Neural crest cell (in vitro differentiated cells): ENCODE measurements around the gene TSPYL2. TPM values are rescaled to one million over a fixed set of nuclear protein-coding genes. Genes with fewer than 3 reads are reported as not detected.

Experiments used
- DNase-seq: peaks from one replicate; pipeline ENCODE4 v3.0.0; 2021; ENCODE audit warnings: low read depth, mixed read lengths, low spot score
- H3K27ac Mint-ChIP-seq: one replicate; pipeline ENCODE4 v1.8.0; 2021; ENCODE audit warnings: mild to moderate bottlenecking, mixed read lengths; ENCODE audit not compliant: unreplicated experiment
- H3K27me3 Mint-ChIP-seq: 2 replicates; pipeline ENCODE4 v1.8.0; 2021; ENCODE audit warnings: low read depth, mild to moderate bottlenecking, mixed read lengths
- H3K36me3 Mint-ChIP-seq: 2 replicates; pipeline ENCODE4 v1.8.0; 2021; ENCODE audit warnings: low read depth, mild to moderate bottlenecking, mixed read lengths
- H3K4me1 Mint-ChIP-seq: 2 replicates; pipeline ENCODE4 v1.8.0; 2021; ENCODE audit warnings: mixed read lengths
- H3K4me3 Mint-ChIP-seq: one replicate; pipeline ENCODE4 v1.8.0; 2021; ENCODE audit warnings: mild to moderate bottlenecking, mixed read lengths
- H3K9me3 Mint-ChIP-seq: 2 replicates; pipeline ENCODE4 v1.8.0; 2021; ENCODE audit warnings: mixed read lengths
- total RNA-seq: library from RNA; stranded (reverse); gene quantifications from 2 replicates; pipeline ENCODE4 v1.2.1, GENCODE V29; 2021
- TF ChIP-seq, protein P1 (sequence below): fragments of 200-600 bp; sonication (generic); conservative IDR thresholded peaks from 2 replicates; pipeline ENCODE4 v1.5.0; 2021; ENCODE audit warnings: antibody characterized with exemption, mild to moderate bottlenecking

The TSPYL2 gene
- total RNA-seq, 1 donor from 2014 or later: 17.9 TPM

DNA sequence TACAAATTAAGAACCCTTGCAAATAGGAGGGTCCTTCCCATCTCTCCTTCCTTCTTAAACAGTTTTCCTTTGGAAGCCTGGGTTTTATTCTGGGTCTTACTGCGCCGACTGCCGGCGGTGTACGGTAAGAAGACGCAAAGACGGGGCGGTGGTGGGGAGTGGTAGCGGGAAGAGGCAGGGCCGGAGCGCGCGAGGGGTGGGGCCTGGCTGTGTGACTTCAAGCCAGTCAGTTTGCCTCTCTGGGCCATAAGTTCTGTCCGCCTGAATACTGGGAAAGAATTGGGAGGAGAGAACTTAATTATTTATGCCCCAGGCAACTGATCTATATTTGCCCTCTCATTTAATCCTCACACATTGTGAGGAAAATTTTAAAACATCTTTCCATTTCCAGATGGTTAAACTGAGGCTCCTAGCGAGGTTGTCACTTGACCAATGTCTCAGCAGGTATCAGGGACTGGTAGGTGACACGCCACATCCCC is 11.0 kb downstream of the TSPYL2 start:
- Mint-ChIP-seq H3K9me3 (no peaks in the 10 kb centered on the region), H3K4me3 (peak overlapping the region; percentile 95), H3K4me1 (peaks cover 38% of the 10 kb centered on the region), H3K36me3 (no peaks in the 10 kb centered on the region), H3K27ac (peak overlapping the region; percentile 96), H3K27me3 (no peaks in the 10 kb centered on the region)
- TF ChIP-seq, protein P1, sequence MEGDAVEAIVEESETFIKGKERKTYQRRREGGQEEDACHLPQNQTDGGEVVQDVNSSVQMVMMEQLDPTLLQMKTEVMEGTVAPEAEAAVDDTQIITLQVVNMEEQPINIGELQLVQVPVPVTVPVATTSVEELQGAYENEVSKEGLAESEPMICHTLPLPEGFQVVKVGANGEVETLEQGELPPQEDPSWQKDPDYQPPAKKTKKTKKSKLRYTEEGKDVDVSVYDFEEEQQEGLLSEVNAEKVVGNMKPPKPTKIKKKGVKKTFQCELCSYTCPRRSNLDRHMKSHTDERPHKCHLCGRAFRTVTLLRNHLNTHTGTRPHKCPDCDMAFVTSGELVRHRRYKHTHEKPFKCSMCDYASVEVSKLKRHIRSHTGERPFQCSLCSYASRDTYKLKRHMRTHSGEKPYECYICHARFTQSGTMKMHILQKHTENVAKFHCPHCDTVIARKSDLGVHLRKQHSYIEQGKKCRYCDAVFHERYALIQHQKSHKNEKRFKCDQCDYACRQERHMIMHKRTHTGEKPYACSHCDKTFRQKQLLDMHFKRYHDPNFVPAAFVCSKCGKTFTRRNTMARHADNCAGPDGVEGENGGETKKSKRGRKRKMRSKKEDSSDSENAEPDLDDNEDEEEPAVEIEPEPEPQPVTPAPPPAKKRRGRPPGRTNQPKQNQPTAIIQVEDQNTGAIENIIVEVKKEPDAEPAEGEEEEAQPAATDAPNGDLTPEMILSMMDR: peak; percentile 65
- DNase-seq: peak; percentile 64

DNA sequence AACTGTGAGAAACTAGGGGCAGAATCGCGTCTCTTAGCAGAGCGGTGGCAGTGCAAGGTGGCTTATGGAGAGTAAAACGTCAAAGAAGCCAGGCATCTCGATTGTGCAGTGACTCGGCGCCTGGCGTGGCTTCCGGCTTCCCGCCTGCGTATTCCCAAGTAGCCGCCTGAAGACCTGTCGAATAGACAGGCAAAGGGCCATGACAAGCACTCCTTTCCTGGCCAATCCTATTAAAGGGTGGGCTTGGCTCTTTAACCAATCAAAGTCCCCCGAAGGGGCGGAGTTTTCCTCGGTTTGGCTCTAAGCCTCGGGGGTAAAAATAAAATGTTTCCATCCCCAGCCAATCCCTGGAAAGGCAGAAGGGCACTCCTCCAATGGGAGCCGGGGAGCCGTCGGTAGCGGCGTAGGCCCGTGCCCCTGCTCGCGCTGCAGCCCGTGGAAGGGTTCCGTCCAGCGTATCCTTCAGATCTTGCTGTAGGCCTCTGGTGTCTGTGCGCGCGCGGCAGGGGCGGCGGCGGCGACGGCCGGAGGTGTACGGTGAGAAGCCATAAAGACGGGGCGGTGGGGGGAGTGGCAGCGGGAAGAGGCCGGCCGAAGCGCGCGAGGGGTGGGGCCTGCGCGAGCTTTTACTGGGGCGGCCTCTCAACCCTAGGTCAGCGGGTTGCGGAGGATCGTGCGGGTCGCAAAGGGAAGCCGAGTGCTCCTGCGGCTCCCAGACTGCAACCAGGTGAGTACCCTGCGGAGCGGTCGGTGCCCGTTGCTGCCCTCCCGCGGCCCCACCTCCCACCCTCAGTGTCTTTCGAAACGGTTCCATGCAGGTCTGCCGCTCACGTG is 11.8 kb downstream of the TSPYL2 start, which contains the start of gene KANTR:
Gene KANTR, plus strand, starts transcription at position 395 of the 834 bp plus-strand sequence. CDS start 30,131 bp downstream, outside the sequence.
- Mint-ChIP-seq H3K4me1 (peaks cover 31% of the 10 kb centered on the region), H3K4me3 (peak within 1 kb of the TSS; percentile 95), H3K36me3 (no peaks in the 10 kb centered on the region), H3K27me3 (no peaks in the 10 kb centered on the region), H3K9me3 (no peaks in the 10 kb centered on the region), H3K27ac (peak within 1 kb of the TSS; percentile 96)
- DNase-seq: peak; percentile 71
- TF ChIP-seq, protein P1: no peak

DNA sequence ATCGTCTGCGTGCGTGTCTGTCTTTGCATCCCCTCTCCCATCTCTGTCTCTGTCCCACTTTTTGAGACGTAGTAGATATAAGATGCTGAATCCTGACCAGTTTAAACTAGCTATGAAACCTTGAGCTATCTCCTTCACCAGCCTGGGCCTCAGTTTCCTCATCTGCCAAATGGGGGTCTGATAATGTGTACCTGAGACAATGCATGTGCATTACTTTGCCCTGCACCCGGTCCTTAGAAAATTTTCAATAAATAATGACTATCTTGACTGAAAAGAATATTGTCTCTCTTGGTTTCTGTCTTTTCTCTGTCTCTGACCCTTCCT is 12.4 kb downstream of the TSPYL2 start:
- H3K27ac Mint-ChIP-seq: peak overlapping the region; percentile 84

DNA sequence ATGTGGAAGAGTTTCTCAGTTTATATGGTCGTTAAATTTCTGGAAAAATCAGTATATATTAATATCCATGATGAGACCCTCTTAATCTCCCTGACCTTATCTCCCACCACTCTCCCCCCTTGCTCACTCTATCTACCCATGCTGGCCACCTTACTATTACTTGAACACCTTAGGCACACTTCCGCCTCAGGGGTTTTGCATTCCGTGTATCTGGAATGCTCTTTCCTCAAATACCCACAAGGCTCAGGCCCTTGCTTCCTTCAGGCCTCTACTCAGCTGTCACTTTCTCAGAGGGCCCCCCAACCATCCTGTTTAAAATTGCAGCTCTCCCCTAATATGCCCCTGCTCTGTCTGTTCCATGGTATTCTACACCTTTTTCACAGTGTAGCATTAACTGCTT is 13.6 kb downstream of the TSPYL2 start:
- peak overlapping the region; percentile 50 for H3K4me3 Mint-ChIP-seq
- TF ChIP-seq, protein P1: no peak
- H3K27me3 Mint-ChIP-seq: no peaks in the 10 kb centered on the region
- no peak for DNase-seq
- no peak overlapping the region for H3K27ac Mint-ChIP-seq
- peaks cover 3% of the 10 kb centered on the region for H3K36me3 Mint-ChIP-seq
- H3K4me1 Mint-ChIP-seq: peaks cover 26% of the 10 kb centered on the region
- peaks cover 3% of the 10 kb centered on the region for H3K9me3 Mint-ChIP-seq

More for the DNA sequence above, 12.4 kb downstream of the TSPYL2 start:
- peak overlapping the region; percentile 95 for H3K4me3 Mint-ChIP-seq
- TF ChIP-seq, protein P1: no peak
- no peak for DNase-seq
- H3K27me3 Mint-ChIP-seq: no peaks in the 10 kb centered on the region
- H3K36me3 Mint-ChIP-seq: peaks cover 3% of the 10 kb centered on the region
- peaks cover 26% of the 10 kb centered on the region for H3K4me1 Mint-ChIP-seq
- H3K9me3 Mint-ChIP-seq: peaks cover 3% of the 10 kb centered on the region

DNA sequence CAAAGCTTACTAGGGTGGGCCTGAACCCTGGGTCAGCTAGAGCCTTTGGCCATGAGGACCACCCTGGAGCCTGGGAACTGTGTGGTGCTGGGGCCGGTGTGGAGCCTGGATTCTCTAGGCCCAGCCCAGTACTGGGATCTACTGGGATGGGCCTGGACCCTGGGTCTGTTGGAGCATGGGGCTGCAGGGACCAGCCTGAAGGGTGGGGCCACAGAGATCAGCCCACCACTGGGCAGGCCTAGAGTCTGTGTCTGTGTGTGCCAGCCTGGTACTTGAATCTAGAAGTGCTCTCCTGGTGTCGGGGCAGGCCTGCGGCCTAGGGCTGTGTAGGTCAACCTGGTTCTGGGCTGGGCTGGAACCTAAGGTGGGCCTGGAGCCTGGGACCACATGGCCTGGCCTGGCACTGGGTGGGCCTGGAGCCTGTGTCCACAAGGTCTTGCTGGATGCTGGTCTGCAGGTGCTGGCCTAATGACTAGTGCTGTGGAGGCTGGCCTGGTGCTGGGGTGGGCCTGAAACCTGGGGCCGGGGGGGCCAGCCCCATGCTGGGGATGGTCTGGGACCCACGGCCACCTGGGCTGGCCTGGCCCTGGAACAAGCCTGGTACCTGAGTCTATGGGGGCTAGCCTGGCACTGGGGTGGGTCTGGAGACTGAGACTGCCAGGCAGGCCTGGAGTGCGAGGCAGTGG is 32.8 kb downstream of the TSPYL2 start:
- no peak overlapping the region for H3K27ac Mint-ChIP-seq
- peaks cover 11% of the 10 kb centered on the region for H3K36me3 Mint-ChIP-seq
- no peak for DNase-seq
- no peaks in the 10 kb centered on the region for H3K27me3 Mint-ChIP-seq
- no peak overlapping the region for H3K4me3 Mint-ChIP-seq
- H3K4me1 Mint-ChIP-seq: no peaks in the 10 kb centered on the region
- H3K9me3 Mint-ChIP-seq: no peaks in the 10 kb centered on the region
- TF ChIP-seq, protein P1: no peak
